Suprapubic skin (tissue), 3 donors: ENCODE data around the gene FAM167B.

Experiments
- EP300 ChIP-seq: sonication (generic); formaldehyde crosslinking; IDR thresholded peaks from one replicate; pipeline ENCODE4 v1.6.1; 2017; ENCODE audit warnings: antibody characterized with exemption
- POLR2A ChIP-seq, 2 donors: fragments of 450-650 bp; IDR thresholded peaks; one replicate each; pipeline ENCODE4 v1.6.1; 2017; ENCODE audit warnings: antibody characterized with exemption in 2 of 2, mild to moderate bottlenecking in 2 of 2, moderate library complexity in 2 of 2
- TF ChIP-seq, protein P1 (sequence below), 2 donors: fragments of 200-600 bp in 1 of 2; fragments of 450-650 bp in 1 of 2; sonication (generic) in 1 of 2; IDR thresholded peaks; one replicate each; pipeline ENCODE4 v1.5.1; 2016 to 2019; ENCODE audit warnings: antibody characterized with exemption in 2 of 2, mild to moderate bottlenecking in 1 of 2, moderate library complexity in 1 of 2

DNA sequence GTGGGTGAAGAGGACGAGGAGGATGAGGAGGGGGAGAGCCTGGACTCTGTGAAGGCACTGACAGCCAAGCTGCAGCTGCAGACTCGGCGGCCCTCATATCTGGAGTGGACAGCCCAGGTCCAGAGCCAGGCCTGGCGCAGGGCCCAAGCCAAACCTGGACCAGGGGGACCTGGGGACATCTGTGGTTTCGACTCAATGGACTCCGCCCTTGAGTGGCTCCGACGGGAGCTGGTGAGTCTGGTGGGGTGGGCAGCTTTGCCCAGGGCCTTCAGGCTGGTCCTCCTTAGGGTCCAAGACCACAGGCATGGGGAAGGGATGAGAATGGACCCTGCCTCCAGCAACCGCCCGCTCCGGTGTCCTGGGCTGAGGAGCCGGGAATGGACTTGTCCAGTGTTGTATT, 430 bp downstream of the FAM167B start:
- TF ChIP-seq EP300, result no peak
- TF ChIP-seq, protein P1, sequence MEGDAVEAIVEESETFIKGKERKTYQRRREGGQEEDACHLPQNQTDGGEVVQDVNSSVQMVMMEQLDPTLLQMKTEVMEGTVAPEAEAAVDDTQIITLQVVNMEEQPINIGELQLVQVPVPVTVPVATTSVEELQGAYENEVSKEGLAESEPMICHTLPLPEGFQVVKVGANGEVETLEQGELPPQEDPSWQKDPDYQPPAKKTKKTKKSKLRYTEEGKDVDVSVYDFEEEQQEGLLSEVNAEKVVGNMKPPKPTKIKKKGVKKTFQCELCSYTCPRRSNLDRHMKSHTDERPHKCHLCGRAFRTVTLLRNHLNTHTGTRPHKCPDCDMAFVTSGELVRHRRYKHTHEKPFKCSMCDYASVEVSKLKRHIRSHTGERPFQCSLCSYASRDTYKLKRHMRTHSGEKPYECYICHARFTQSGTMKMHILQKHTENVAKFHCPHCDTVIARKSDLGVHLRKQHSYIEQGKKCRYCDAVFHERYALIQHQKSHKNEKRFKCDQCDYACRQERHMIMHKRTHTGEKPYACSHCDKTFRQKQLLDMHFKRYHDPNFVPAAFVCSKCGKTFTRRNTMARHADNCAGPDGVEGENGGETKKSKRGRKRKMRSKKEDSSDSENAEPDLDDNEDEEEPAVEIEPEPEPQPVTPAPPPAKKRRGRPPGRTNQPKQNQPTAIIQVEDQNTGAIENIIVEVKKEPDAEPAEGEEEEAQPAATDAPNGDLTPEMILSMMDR (IDR thresholded peaks at IDR 0.05), result no peak
- no peak for TF ChIP-seq POLR2A (IDR thresholded peaks at IDR 0.05)
